HG02642 (cell line): ENCODE results near the gene RAB10.

Experiments
- ATAC-seq: cut with Tn5 transposase; IDR thresholded peaks from one replicate; pipeline ENCODE4 v1.9.1; 2021; ENCODE audit warnings: mild to moderate bottlenecking; ENCODE audit not compliant: unreplicated experiment, poor library complexity

The RAB10 gene

DNA sequence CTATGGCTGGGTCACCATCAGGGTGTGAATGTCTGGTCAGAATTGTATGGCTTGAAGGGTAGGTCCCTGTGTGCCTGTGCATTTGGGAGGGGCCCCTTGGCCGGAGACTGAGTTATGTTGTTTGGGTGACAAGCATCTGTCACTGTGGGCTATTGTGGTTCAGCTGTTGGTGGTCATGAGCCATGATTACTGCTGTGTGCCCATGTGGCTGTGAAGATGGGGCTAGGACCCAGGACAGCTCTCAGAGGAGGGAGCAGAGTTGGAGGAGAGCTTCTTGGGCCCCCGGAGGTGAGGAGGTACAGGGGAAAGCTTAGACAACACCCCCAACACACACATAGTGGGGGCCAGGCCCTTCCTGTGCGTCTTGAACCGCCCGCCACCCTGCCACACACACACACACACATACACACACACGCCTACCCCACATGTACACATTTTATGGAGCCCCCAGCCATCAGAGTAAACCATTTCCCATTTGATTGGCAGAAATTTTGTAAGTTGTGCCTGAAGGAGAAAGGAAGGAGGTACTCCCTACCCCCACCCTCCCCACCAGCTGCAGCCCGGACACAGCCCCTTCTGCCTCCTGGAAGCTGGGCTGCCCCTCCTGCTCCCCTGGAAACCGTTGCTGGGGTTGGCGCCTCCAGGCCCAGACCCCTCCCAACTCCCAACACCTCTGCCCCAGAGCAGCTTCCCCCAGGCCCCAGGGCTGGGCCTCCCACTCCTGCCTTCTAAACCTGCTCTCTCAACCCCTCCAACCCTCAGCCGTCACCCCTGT lies 141.0 kb downstream of the RAB10 start:
- no peak for ATAC-seq

DNA sequence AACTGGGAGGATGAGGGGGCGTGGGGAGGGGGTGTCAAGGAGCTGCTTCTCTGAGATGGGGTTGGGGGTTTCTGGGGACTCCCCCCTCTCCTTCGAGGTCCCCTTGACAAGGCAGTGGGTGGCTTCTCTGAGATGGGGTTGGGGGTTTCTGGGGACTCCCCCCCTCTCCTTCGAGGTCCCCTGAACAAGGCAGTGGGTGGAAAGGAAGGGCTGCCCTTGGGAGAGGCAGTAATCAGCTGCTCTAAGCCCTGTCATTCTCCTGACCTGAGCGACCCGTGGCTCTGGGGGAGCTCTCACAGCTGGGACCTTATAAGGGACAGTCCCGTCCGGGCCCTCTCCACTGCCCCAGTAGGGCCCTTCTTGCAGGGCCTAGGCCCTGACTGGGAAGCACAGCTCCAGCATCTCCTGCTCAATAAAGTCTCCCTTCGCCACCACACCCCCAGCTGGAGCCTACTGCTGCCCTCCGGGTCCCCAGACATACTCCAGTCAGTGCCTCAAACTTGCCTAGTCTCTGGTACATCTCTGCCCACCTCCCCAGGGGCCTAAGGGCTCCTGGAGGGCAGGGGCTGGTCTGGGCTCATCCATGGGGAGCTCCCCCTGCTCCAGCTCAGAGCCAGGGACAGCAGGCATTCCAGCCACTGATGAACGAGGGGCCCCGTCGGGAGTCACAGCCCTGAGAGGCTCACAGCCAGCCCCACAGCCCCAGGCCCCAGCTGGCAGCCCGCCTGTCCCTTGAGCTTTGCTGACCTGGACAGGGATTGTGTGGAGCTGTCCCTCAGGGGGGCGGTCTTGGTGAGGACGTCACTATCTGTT lies 141.8 kb downstream of the RAB10 start:
- no peak for ATAC-seq

DNA sequence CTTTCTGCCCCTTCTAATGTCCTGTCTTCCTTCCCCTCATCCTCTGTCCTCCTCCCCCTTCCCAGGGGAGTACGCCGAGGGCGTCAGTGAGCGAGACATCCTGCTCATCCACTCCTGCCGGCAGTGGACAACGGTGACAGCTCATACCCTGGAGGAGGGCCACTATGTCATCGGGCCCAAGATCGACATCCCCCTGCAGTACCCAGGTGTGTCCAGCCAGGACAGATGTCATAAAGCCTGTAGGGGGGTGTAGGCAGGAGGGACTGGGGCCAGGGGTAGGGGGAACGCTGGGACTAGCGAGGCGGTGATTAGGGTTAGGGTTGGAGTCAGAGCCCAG lies 142.4 kb downstream of the RAB10 start:
- no peak for ATAC-seq

DNA sequence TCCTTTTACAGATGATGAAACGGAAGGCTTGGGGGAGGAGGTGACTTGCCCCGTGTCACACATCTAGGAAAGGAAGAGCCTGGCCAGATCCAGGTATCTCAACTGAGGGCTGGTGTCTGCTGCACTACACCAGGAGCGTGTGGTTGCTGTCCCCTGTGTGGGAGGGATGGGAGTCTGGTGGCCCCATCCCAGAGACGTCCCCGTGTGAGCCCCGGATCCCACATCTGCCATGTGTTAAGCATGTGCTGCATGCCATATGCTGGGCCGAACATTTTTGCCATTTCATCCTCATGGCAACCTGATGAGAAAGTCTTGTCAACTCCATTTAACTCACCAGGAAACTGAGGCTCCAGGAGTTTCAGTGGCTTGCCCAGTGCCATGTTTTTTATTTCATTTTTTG lies 143.2 kb downstream of the RAB10 start:
- ATAC-seq: no peak

DNA sequence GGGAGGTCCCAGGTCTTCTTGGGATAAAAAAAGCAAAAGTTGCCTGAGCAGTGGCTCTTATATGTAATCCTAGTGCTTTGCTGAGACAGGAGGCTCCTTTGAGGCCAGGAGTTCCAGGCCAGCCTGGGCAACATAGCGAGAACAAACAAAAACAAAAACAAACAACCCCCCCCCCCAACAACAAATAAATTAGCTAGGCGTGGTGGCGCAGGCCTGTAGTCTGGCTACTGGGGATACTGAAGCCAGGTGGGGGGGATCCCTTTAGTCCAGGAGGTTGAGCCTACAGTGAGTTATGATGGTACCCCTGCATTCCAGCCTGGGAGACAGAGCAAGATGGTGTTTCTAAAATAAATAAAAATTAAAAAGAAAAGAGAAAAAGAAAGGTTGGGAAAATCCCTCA lies 144.4 kb downstream of the RAB10 start:
- no peak for ATAC-seq

DNA sequence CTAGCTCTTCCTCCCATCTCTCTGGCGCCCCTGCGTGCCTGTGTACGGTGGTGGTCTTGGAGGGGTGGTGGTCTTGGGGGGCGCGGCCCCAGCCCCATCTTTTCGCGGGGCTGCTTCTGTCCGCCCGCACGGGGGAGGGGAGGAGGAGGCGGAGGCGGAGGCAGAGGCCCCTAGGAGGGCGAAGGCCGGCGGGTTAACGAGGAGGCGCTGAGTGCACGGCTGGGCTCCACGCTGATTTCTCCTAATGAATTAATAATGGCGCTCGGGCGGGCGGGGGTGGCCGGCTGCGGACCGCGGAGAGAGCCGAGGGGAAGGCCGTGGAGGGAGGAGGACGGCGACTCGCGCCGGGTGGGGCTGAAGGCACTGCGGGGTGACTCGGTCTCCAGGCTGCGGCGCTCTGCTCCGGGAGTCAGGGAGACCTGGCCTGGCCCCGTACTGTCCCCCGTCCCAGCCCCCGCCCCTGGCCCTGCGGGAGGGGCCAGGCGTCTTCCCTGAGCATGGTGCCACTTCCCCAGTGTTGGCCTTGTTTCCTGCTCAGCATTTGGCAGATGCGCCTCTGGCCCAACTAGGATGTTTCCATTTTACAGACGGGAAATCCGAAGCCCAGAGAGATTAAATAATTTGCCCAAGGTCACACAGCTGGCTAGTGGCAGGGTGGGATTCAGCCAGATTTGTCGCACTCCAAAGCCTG lies 145.0 kb downstream of the RAB10 start:
- ATAC-seq: no peak

DNA sequence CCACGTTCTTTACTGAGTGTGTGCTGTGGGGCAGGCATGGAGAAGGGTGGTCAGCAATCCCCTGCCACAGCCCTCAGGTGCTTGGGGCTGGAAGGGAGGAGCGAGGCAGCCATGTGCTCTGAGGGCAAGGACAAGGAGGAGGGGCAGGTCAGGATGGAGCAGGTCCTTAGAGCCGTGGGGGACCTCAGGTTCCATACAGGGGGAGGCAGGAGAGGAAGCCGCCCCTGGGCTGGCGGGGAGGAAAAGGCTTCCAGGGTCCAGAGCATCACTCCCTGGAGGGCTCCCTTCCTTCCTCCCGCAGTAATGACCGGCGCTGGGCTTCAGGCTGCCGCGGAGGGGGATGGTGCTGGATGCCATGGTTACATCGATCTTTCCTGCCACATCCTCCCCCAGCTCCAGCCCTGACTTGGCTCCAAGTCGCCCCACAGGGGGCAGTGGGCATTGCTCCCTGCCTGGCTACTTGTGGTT lies 145.6 kb downstream of the RAB10 start:
- no peak for ATAC-seq

DNA sequence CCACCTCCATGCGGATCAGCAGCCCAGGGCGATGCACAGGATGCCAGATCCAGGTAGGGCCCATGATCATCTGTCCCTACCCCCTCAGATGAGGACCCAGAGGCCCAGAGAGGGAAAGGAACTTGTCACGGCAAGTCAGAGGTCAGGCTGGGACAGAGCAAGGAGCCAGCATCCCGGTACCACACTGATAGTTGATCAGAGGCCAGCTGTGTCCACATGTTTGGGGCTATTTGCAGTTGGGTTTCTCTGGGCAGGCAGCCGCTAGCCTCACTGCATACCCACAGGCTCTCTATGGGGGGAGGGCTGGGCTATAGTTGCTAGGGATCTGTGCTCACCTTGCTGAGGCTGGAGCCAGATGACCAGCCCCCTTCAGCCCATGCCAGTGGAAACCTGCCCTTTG lies 148.6 kb downstream of the RAB10 start:
- ATAC-seq: no peak

DNA sequence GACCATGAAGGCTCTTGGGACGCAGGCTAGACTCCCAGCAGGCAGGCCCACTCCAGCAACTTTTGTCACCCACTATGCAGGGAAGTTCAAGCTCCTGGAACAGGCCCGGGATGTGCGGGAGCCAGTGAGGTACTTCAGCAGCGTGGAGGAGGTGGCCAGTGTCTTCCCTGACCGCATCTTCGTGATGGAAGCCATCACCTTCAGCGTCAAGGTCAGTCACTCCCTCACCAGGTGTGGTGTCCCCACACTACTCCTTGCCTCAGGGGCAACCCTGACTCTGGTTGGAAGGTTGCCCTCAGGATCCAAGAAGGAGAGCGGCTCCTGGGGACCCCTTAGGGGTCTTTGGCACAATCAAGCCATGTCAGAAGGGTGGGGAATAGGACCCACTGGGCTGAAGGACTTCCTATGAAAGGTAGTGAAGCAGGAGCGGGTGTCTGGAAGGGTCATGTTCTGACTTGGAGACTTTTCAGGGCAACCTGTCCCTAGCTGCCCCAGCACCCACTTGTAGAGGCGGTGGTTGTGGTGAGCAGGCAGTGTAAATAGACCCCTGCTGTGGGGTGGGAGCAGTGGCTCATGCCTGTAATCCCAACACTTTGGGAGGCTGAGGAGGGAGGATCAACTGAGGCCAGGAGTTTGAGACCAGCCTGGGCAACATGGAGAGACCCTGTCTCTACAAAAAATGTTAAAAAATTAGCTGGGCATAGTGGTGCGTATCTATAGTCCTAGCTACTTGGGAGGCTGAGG lies 149.2 kb downstream of the RAB10 start:
- no peak for ATAC-seq

DNA sequence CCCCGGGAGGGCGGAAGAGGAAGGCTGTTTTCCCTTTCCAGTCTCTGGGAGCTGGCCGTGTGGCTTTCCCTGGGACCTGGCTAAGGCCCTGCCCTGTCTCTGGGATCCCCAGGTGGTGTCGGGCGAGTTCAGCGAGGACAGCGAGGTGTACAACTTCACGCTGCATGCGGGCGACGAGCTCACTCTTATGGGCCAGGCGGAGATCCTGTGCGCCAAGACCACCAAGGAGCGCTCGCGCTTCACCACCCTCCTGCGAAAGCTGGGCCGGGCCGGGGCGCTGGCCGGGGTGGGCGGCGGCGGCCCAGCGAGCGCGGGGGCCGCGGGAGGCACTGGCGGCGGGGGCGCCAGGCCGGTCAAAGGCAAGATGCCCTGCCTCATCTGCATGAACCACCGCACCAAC lies 150.2 kb downstream of the RAB10 start:
- ATAC-seq: no peak

DNA sequence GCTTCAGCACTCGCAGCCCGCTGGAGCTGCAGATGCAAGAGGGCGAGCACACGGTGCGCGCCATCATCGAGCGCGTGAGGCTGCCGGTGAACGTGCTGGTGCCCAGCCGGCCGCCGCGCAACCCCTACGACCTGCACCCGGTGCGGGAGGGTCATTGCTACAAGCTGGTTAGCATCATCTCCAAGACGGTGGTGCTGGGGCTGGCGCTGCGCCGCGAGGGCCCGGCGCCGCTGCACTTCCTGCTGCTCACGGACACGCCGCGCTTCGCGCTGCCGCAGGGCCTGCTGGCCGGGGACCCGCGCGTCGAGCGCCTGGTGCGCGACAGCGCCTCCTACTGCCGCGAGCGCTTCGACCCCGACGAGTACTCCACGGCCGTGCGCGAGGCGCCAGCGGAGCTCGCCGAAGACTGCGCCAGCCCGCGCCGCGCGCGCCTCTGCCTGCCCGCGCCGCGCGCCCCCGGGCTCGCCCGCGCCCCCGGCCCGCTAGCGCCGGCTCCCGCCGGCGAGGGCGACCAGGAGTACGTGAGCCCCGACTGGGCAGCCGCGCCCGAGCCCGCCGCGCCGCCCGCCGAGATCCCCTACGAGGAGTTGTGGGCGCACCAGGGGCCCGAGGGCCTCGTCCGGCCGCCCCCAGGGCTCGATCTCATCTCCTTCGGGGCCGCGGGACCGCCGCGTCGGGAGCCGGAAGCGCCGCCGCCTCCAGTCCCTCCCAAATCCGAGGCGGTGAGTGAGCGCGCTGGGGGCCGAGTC lies 150.8 kb downstream of the RAB10 start:
- peak; percentile 81 for ATAC-seq

DNA sequence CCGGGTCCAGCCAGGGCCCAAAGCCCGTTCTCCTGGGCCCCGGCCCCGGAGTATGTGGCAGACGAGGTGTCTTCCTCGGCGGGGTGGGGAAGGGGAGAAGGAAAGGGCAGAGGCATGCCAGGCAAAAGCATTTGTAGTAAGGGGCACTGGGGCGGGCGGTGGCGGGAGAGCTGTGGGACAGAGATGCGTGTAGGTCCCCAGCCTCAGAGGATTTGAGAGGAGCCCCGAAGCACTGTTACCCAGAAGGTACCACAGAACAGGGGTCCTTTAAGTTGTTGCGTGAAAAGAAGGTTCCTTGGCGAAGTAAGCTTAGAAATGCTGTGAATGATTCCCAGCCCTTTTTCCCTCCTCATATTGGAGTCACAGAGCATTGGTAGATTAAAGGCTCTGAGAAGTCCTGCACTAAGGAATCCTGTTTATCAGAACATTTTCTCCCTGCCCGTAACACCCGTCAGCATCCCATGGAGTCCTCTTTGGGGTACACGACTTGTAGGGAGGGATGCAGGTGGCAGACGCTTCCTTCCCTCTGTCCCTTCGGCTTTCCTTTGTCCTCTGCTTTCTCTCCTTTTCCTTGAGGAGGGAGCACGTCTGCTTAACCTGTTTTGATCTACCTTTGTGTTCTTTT lies 151.5 kb downstream of the RAB10 start:
- no peak for ATAC-seq

DNA sequence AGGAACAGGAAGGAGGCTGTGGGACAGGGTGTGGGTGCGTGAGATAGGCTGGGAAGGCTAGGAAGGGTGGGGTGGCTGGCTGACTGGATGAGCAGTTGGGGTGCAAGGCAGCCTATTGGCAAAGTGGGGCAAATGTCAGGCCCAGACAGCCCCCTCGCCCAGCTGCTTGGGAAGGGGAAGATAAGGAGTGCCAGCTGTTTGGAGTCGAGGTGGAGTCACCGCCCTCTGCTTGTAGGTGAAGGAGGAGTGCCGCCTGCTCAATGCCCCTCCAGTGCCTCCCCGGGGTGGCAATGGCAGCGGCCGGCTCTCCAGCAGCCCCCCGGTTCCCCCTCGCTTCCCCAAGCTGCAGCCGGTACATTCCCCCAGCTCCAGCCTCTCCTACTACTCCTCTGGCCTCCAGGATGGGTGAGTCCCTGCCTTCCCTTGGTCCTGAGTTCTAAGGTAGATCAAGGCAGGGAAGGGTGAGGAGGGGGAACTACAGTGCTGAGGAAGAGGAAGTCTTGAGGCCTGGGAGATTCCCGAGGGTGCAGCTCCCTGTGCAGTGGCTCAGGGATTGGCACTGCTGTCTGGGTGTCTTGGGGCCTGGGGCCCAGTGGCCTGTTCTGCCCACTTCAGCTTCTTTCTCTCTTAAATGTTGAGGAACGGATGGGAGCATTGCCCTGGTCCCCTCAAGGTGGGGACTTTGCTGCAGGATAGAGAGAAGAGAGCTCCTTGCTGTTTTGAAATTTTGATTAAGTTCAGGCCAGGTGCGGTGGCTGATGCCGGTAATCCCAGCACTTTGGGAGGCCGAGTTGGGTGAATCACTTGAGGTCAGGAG lies 152.3 kb downstream of the RAB10 start:
- ATAC-seq: no peak
